ENCODE measurements around the gene ADARB2.

The ADARB2 gene

DNA sequence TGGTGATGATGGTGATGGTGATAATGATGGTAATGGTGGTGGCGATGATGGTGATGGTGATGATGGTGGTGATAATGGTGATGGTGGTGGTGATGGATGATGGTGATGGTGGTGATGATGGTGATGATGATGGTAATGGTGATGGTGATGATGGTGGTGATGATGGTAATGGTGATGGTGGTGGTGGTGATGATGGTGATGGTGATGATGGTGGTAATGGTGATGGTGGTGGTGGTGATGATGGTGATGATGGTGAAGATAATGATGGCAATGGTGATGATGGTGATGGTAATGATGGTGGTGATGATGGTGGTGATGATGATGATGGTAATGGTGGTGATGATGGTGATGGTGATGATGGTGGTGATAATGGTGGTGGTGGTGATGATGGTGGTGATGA lies 517.5 kb downstream of the ADARB2 start (continued):
- TF ChIP-seq, protein P1, sequence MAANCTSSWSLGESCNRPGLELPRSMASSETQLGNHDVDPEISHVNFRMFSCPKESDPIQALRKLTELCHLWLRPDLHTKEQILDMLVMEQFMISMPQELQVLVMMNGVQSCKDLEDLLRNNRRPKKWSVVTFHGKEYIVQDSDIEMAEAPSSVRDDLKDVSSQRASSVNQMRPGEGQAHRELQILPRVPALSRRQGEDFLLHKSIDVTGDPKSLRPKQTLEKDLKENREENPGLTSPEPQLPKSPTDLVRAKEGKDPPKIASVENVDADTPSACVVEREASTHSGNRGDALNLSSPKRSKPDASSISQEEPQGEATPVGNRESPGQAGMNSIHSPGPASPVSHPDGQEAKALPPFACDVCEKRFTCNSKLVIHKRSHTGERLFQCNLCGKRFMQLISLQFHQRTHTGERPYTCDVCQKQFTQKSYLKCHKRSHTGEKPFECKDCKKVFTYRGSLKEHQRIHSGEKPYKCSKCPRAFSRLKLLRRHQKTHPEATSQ (tag by site-specific recombination; IDR thresholded peaks at IDR 0.05), result 0 out of 2 replicates have a peak, but pooled peaks have one; percentile 34
- TF ChIP-seq ZNF776 (tag by site-specific recombination; IDR thresholded peaks at IDR 0.05; ENCODE audit: borderline replicate concordance), result 0 out of 2 replicates have a peak, but pooled peaks have one; percentile 22

DNA sequence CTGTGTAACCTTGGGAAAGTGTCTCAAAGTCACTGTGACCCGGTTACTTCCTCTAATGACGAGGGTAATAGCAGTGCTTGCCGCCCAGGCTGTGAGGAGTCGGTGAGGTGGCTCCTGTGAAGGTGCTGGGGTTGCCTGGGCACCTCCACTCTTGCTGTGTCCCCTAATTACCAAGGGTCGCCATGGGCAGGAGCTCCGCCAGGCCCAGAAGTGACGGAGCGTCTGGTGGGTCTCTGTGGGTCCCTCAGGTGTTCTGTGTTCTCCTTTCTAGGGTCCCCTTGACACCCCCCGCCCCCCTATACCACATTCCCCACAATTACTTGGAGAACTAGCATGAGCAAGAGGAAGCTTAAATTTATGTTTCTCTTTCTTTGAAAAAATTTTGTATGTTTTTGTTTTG lies 519.7 kb downstream of the ADARB2 start:
- Histone ChIP-seq H3K9me3 (ENCODE audit: control insufficient read depth, insufficient read depth, low read depth, low read length) (no peaks in the 10 kb centered on the region), H3K4me1 (ENCODE audit: control insufficient read depth, insufficient read depth, low read length) (no peaks in the 10 kb centered on the region), H3K36me3 (ENCODE audit: control insufficient read depth in 2 of 2, insufficient read depth in 1 of 2, low read length in 2 of 2) (no peaks in the 10 kb centered on the region), H3K4me3 (ENCODE audit: low read depth, low read length) (no peak overlapping the region), H3K27ac (ENCODE audit: extremely low read depth, low read depth, low read length) (no peak overlapping the region)
- TF ChIP-seq, protein P2, sequence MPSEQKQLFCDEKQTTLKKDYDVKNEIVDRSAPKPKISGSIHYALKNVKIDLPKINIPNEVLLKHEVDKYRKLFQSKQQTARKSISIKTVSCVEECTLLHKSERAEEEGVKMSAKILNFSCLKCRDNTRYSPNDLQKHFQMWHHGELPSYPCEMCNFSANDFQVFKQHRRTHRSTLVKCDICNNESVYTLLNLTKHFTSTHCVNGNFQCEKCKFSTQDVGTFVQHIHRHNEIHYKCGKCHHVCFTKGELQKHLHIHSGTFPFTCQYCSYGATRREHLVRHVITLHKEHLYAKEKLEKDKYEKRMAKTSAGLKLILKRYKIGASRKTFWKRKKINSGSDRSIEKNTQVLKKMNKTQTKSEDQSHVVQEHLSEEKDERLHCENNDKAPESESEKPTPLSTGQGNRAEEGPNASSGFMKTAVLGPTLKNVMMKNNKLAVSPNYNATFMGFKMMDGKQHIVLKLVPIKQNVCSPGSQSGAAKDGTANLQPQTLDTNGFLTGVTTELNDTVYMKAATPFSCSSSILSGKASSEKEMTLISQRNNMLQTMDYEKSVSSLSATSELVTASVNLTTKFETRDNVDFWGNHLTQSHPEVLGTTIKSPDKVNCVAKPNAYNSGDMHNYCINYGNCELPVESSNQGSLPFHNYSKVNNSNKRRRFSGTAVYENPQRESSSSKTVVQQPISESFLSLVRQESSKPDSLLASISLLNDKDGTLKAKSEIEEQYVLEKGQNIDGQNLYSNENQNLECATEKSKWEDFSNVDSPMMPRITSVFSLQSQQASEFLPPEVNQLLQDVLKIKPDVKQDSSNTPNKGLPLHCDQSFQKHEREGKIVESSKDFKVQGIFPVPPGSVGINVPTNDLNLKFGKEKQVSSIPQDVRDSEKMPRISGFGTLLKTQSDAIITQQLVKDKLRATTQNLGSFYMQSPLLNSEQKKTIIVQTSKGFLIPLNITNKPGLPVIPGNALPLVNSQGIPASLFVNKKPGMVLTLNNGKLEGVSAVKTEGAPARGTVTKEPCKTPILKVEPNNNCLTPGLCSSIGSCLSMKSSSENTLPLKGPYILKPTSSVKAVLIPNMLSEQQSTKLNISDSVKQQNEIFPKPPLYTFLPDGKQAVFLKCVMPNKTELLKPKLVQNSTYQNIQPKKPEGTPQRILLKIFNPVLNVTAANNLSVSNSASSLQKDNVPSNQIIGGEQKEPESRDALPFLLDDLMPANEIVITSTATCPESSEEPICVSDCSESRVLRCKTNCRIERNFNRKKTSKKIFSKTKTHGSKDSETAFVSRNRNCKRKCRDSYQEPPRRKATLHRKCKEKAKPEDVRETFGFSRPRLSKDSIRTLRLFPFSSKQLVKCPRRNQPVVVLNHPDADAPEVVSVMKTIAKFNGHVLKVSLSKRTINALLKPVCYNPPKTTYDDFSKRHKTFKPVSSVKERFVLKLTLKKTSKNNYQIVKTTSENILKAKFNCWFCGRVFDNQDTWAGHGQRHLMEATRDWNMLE (tag by site-specific recombination; conservative IDR thresholded peaks at IDR 0.05; ENCODE audit: low read depth), result no peak
- TF ChIP-seq YY1 (tag by site-specific recombination; IDR thresholded peaks at IDR 0.05), result no peak
- TF ChIP-seq, protein P3, sequence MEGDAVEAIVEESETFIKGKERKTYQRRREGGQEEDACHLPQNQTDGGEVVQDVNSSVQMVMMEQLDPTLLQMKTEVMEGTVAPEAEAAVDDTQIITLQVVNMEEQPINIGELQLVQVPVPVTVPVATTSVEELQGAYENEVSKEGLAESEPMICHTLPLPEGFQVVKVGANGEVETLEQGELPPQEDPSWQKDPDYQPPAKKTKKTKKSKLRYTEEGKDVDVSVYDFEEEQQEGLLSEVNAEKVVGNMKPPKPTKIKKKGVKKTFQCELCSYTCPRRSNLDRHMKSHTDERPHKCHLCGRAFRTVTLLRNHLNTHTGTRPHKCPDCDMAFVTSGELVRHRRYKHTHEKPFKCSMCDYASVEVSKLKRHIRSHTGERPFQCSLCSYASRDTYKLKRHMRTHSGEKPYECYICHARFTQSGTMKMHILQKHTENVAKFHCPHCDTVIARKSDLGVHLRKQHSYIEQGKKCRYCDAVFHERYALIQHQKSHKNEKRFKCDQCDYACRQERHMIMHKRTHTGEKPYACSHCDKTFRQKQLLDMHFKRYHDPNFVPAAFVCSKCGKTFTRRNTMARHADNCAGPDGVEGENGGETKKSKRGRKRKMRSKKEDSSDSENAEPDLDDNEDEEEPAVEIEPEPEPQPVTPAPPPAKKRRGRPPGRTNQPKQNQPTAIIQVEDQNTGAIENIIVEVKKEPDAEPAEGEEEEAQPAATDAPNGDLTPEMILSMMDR (tag by site-specific recombination; IDR thresholded peaks at IDR 0.05), result no peak
- no peak for TF ChIP-seq ZNF626 (tag by site-specific recombination; IDR thresholded peaks at IDR 0.05)
- TF ChIP-seq ZNF133 (tag by site-specific recombination; IDR thresholded peaks at IDR 0.05), result no peak
- TF ChIP-seq, protein P4, sequence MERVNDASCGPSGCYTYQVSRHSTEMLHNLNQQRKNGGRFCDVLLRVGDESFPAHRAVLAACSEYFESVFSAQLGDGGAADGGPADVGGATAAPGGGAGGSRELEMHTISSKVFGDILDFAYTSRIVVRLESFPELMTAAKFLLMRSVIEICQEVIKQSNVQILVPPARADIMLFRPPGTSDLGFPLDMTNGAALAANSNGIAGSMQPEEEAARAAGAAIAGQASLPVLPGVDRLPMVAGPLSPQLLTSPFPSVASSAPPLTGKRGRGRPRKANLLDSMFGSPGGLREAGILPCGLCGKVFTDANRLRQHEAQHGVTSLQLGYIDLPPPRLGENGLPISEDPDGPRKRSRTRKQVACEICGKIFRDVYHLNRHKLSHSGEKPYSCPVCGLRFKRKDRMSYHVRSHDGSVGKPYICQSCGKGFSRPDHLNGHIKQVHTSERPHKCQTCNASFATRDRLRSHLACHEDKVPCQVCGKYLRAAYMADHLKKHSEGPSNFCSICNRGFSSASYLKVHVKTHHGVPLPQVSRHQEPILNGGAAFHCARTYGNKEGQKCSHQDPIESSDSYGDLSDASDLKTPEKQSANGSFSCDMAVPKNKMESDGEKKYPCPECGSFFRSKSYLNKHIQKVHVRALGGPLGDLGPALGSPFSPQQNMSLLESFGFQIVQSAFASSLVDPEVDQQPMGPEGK (tag by site-specific recombination; IDR thresholded peaks at IDR 0.05), result no peak
- TF ChIP-seq, protein P5, sequence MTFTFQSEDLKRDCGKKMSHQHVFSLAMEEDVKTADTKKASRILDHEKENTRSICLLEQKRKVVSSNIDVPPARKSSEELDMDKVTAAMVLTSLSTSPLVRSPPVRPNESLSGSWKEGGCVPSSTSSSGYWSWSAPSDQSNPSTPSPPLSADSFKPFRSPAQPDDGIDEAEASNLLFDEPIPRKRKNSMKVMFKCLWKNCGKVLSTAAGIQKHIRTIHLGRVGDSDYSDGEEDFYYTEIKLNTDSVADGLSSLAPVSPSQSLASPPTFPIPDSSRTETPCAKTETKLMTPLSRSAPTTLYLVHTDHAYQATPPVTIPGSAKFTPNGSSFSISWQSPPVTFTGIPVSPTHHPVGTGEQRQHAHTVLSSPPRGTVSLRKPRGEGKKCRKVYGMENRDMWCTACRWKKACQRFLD (tag by site-specific recombination; IDR thresholded peaks at IDR 0.05), result no peak
- no peak for TF ChIP-seq ZNF544 (tag by site-specific recombination; IDR thresholded peaks at IDR 0.05)
- TF ChIP-seq SETDB1 (IDR thresholded peaks at IDR 0.05; ENCODE audit: insufficient read length, low read length), result no peak
- no peak for TF ChIP-seq ZNF155 (tag by site-specific recombination; IDR thresholded peaks at IDR 0.05)
- no peak for TF ChIP-seq ZNF677 (tag by site-specific recombination; IDR thresholded peaks at IDR 0.05)
- TF ChIP-seq ZFP69B (tag by site-specific recombination; IDR thresholded peaks at IDR 0.05), result no peak
- no peak for TF ChIP-seq KLF9 (tag by site-specific recombination; IDR thresholded peaks at IDR 0.05; ENCODE audit: low read depth)
- no peak for TF ChIP-seq ZBTB8A (tag by site-specific recombination; IDR thresholded peaks at IDR 0.05)
- no peak for TF ChIP-seq ZNF529 (tag by site-specific recombination; IDR thresholded peaks at IDR 0.05; ENCODE audit: insufficient replicate concordance)
- TF ChIP-seq, protein P6, sequence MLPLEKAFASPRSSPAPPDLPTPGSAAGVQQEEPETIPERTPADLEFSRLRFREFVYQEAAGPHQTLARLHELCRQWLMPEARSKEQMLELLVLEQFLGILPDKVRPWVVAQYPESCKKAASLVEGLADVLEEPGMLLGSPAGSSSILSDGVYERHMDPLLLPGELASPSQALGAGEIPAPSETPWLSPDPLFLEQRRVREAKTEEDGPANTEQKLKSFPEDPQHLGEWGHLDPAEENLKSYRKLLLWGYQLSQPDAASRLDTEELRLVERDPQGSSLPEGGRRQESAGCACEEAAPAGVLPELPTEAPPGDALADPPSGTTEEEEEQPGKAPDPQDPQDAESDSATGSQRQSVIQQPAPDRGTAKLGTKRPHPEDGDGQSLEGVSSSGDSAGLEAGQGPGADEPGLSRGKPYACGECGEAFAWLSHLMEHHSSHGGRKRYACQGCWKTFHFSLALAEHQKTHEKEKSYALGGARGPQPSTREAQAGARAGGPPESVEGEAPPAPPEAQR (tag by site-specific recombination; IDR thresholded peaks at IDR 0.05), result no peak
- ChIA-PET POLR2A (no interaction called here), CTCF (no interaction called here)
